HEK293T (cell line): ENCODE results near the gene AKT1.

ENCODE experiments used
- CTCF ChIA-PET: fragments of 350-600 bp; formaldehyde crosslinking; extraction: SDS; loops from one replicate; lab custom pipeline; 2021; ENCODE audit warnings: antibody characterized with exemption, inconsistent platforms; lab: Yijun Ruan, JAX
- POLR2A ChIA-PET: fragments of 350-600 bp; formaldehyde crosslinking; extraction: SDS; loops from one replicate; lab custom pipeline; 2020; ENCODE audit warnings: antibody characterized with exemption, inconsistent platforms; lab: Yijun Ruan, JAX
- DNase-seq: peaks from one replicate; pipeline ENCODE4 v3.0.0; 2012; ENCODE audit warnings: mixed read lengths; ENCODE audit errors: extremely low spot score
- ARNT ChIP-seq: fragments of 450-650 bp; IDR thresholded peaks from 2 replicates; pipeline ENCODE4 v1.6.1; 2017; ENCODE audit warnings: mild to moderate bottlenecking
- BHLHE40 ChIP-seq: fragments of 450-650 bp; IDR thresholded peaks from 2 replicates; pipeline ENCODE4 v1.6.1; 2016; ENCODE audit warnings: mild to moderate bottlenecking, moderate library complexity, borderline replicate concordance
- CTBP1 ChIP-seq: fragments of 450-650 bp; IDR thresholded peaks from 2 replicates; pipeline ENCODE4 v1.6.1; 2016; ENCODE audit warnings: borderline replicate concordance
- ELF4 ChIP-seq: fragments of 450-650 bp; IDR thresholded peaks from 2 replicates; pipeline ENCODE4 v1.6.1; 2017; ENCODE audit warnings: antibody characterized with exemption
- FOXA1 ChIP-seq: fragments of 450-650 bp; IDR thresholded peaks from 2 replicates; pipeline ENCODE4 v1.6.1; 2016; ENCODE audit warnings: mild to moderate bottlenecking
- FOXK2 ChIP-seq: fragments of 450-650 bp; IDR thresholded peaks from 2 replicates; pipeline ENCODE4 v1.6.1; 2016; ENCODE audit warnings: mild to moderate bottlenecking
- FOXM1 ChIP-seq: fragments of 450-650 bp; IDR thresholded peaks from 2 replicates; pipeline ENCODE4 v1.6.1; 2017; ENCODE audit warnings: mild to moderate bottlenecking, borderline replicate concordance
- HDGF ChIP-seq: fragments of 450-650 bp; IDR thresholded peaks from 2 replicates; pipeline ENCODE4 v1.6.1; 2017; ENCODE audit warnings: antibody characterized with exemption, borderline replicate concordance
- L3MBTL2 ChIP-seq: fragments of 450-650 bp; conservative IDR thresholded peaks from 2 replicates; pipeline ENCODE4 v1.6.1; 2016; ENCODE audit warnings: mild to moderate bottlenecking
- LEF1 ChIP-seq: fragments of 450-650 bp; IDR thresholded peaks from 2 replicates; pipeline ENCODE4 v1.6.1; 2017; ENCODE audit warnings: mild to moderate bottlenecking, borderline replicate concordance
- NFRKB ChIP-seq: fragments of 450-650 bp; IDR thresholded peaks from 2 replicates; pipeline ENCODE4 v1.6.1; 2016; ENCODE audit warnings: mild to moderate bottlenecking, moderate library complexity
- PKNOX1 ChIP-seq: fragments of 450-650 bp; IDR thresholded peaks from 2 replicates; pipeline ENCODE4 v1.6.1; 2016
- SP1 ChIP-seq: fragments of 450-650 bp; IDR thresholded peaks from 2 replicates; pipeline ENCODE4 v1.6.1; 2017
- SUZ12 ChIP-seq: fragments of 450-650 bp; IDR thresholded peaks from 2 replicates; pipeline ENCODE4 v1.6.1; 2016; ENCODE audit warnings: mild to moderate bottlenecking
- TARDBP ChIP-seq: fragments of 450-650 bp; IDR thresholded peaks from 2 replicates; pipeline ENCODE4 v1.6.1; 2016
- ZNF384 ChIP-seq: fragments of 450-650 bp; IDR thresholded peaks from 2 replicates; pipeline ENCODE4 v1.6.1; 2016

The AKT1 gene

GRCh38 chr14:104769324-104770071 lies 26.1 kb downstream of the AKT1 start:
- no peak for TF ChIP-seq L3MBTL2
- TF ChIP-seq ARNT = no peak
- no peak for TF ChIP-seq SUZ12
- TF ChIP-seq NFRKB = no peak
- no peak for TF ChIP-seq ZNF384
- TF ChIP-seq HDGF = no peak
- TF ChIP-seq LEF1 = no peak
- no peak for TF ChIP-seq FOXK2
- ChIA-PET CTCF (interaction anchor here (0.6 to 1.8 kb wide), 9 partner anchors 18 to 133 kb away, joined by 3 to 15 read pairs (median 4); partner anchors contain the start of gene SIVA1), POLR2A (interaction anchor here (1.0 to 3.0 kb wide), 5 partner anchors 17 to 167 kb away, joined by 3 to 18 read pairs (median 6); partner anchors contain the start of gene SIVA1)
- DNase-seq = no peak

GRCh38 chr14:104768437-104769323 lies 26.9 kb downstream of the AKT1 start:
- CTCF ChIA-PET = interaction anchor here (0.7 to 1.8 kb wide), 12 partner anchors 11 to 171 kb away, joined by 3 to 15 read pairs (median 4); partner anchors contain the start of gene SIVA1
- TF ChIP-seq ZNF384 = no peak
- no peak for TF ChIP-seq NFRKB
- TF ChIP-seq PKNOX1 = no peak
- no peak for TF ChIP-seq FOXM1
- TF ChIP-seq TARDBP = no peak
- no peak for TF ChIP-seq FOXK2
- TF ChIP-seq BHLHE40 = no peak
- no peak for TF ChIP-seq L3MBTL2
- TF ChIP-seq LEF1 = no peak
- no peak for TF ChIP-seq FOXA1
- TF ChIP-seq ELF4 = no peak
- TF ChIP-seq HDGF = no peak
- TF ChIP-seq SUZ12 = no peak
- no peak for TF ChIP-seq CTBP1
- no peak for TF ChIP-seq SP1
- TF ChIP-seq ARNT = no peak
- peak; percentile 88 for DNase-seq
- POLR2A ChIA-PET = interaction anchor here (1.1 to 3.0 kb wide), 3 partner anchors 16 to 58 kb away, joined by 6 to 18 read pairs (median 8); partner anchors contain the start of gene SIVA1

- no peak for TF ChIP-seq L3MBTL2
- TF ChIP-seq ARNT = no peak
- no peak for TF ChIP-seq FOXK2
- TF ChIP-seq ZNF384 = no peak
- TF ChIP-seq FOXA1 = no peak
- TF ChIP-seq ELF4 = no peak
- no peak for TF ChIP-seq FOXM1
- no peak for DNase-seq
- ChIA-PET POLR2A (interaction anchor here (1.3 kb wide), 1 partner anchor 15 kb away, joined by 7 read pairs; the partner anchor contains the start of gene SIVA1), CTCF (interaction anchor here (0.7 to 1.2 kb wide), 2 partner anchors 59 to 277 kb away, joined by 3 to 4 read pairs; no protein-coding TSS in a partner anchor)
These were observed 28.0 kb downstream of the AKT1 start for GRCh38 chr14:104767634-104767918.

- CTCF ChIA-PET = interaction anchor here (0.7 to 1.2 kb wide), 2 partner anchors 59 to 277 kb away, joined by 3 to 4 read pairs; no protein-coding TSS in a partner anchor
- no peak for DNase-seq
- TF ChIP-seq SUZ12 = no peak
- TF ChIP-seq NFRKB = no peak
- TF ChIP-seq LEF1 = no peak
- TF ChIP-seq FOXK2 = no peak
- TF ChIP-seq PKNOX1 = no peak
- no peak for TF ChIP-seq TARDBP
- no peak for TF ChIP-seq CTBP1
- no peak for TF ChIP-seq FOXM1
- no peak for TF ChIP-seq ZNF384
- no peak for TF ChIP-seq ARNT
- no peak for TF ChIP-seq SP1
- no peak for TF ChIP-seq ELF4
- no peak for TF ChIP-seq HDGF
- TF ChIP-seq BHLHE40 = no peak
- POLR2A ChIA-PET = interaction anchor here (1.3 kb wide), 1 partner anchor 14 kb away, joined by 7 read pairs; the partner anchor contains the start of gene SIVA1
These were observed 28.5 kb downstream of the AKT1 start for GRCh38 chr14:104766863-104767633.

GRCh38 chr14:104766256-104766862 lies 29.2 kb downstream of the AKT1 start:
- CTCF ChIA-PET = interaction anchor here (0.9 to 1.2 kb wide), 2 partner anchors 14 to 60 kb away, joined by 4 read pairs; no protein-coding TSS in a partner anchor
- POLR2A ChIA-PET = interaction anchor here (0.7 to 1.3 kb wide), 2 partner anchors 11 to 13 kb away, joined by 3 to 7 read pairs; partner anchors contain the start of gene SIVA1
- no peak for DNase-seq
- no peak for TF ChIP-seq PKNOX1
- TF ChIP-seq LEF1 = no peak
- TF ChIP-seq SUZ12 = no peak
- TF ChIP-seq FOXM1 = no peak
- TF ChIP-seq ELF4 = no peak
- no peak for TF ChIP-seq ZNF384
- TF ChIP-seq BHLHE40 = no peak
- TF ChIP-seq ARNT = no peak
- TF ChIP-seq FOXK2 = no peak
- no peak for TF ChIP-seq L3MBTL2
- TF ChIP-seq SP1 = no peak
- no peak for TF ChIP-seq NFRKB
- TF ChIP-seq TARDBP = no peak
- TF ChIP-seq CTBP1 = no peak
- no peak for TF ChIP-seq HDGF
- no peak for TF ChIP-seq FOXA1
